ENCODE measurements around the gene FYN. TPM values are rescaled to one million over a fixed set of nuclear protein-coding genes. Genes with fewer than 3 reads are reported as not detected.

The FYN gene
- total RNA-seq, 4 donors from 2014 or later, result 108 to 281 (median 186) TPM

DNA sequence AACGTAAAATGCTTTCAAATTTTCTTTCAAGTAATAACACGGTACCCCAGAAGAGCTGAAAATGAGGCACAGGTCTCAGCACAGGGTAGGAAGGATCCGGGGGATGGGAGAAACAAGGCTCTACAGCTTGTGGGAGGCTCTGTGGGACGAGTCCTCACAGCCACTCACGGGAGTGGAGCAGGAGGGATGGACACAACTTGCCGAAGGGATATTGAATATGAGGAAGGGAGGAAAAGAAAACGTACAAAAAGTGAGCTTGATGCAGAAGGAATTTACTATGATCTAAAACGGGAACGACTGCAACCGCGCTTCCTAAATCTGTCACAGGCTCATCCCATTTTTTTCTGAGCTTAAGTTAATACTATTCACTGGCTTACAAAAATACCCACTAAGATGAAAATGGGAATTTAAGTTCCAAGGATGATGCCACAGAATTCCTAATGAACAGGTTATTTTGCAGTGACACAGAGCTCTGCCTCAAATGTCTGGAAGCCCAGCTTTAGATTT lies 72.9 kb downstream of the FYN start:
- DNase-seq (ENCODE audit: low spot score) (no peak), ATAC-seq (ENCODE audit: low FRiP score) (peak; percentile 57)
- TF ChIP-seq, protein P1, sequence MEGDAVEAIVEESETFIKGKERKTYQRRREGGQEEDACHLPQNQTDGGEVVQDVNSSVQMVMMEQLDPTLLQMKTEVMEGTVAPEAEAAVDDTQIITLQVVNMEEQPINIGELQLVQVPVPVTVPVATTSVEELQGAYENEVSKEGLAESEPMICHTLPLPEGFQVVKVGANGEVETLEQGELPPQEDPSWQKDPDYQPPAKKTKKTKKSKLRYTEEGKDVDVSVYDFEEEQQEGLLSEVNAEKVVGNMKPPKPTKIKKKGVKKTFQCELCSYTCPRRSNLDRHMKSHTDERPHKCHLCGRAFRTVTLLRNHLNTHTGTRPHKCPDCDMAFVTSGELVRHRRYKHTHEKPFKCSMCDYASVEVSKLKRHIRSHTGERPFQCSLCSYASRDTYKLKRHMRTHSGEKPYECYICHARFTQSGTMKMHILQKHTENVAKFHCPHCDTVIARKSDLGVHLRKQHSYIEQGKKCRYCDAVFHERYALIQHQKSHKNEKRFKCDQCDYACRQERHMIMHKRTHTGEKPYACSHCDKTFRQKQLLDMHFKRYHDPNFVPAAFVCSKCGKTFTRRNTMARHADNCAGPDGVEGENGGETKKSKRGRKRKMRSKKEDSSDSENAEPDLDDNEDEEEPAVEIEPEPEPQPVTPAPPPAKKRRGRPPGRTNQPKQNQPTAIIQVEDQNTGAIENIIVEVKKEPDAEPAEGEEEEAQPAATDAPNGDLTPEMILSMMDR (IDR thresholded peaks at IDR 0.05), result no peak

DNA sequence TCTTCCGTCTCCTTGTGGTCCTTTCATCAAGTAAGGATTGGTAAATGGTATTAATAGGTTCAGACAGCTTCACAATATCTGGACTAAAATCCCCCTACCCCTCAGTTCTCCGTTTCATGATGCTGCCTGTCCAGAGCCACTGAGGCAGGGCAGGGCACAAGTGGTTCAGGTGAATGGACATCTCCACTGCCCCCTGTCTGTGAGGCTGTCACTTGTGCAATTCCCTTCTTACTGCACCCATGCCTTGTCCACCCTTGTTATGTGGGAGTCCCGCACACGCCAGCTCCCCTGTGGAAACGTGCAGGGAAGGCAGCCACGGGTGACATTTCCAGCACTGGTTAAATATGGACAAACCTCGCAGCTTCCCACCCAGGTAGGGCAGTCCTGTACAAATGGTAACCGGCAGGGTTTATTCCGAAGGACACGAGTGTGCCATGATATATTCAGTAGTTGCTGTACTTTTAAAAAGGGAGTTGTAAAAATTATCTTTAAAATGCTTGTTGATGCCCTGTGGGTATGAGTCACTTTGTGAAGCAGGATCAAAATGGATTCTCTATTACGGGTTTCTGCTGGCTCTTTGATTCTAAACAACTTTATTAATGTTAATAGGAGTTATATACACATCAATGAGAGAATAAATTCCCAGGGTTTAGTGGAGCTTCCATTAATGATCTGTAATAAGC lies 73.5 kb downstream of the FYN start:
- ATAC-seq (ENCODE audit: low FRiP score), result peak; percentile 39
- DNase-seq (ENCODE audit: low spot score), result no peak
- TF ChIP-seq, protein P1 (IDR thresholded peaks at IDR 0.05), result no peak

DNA sequence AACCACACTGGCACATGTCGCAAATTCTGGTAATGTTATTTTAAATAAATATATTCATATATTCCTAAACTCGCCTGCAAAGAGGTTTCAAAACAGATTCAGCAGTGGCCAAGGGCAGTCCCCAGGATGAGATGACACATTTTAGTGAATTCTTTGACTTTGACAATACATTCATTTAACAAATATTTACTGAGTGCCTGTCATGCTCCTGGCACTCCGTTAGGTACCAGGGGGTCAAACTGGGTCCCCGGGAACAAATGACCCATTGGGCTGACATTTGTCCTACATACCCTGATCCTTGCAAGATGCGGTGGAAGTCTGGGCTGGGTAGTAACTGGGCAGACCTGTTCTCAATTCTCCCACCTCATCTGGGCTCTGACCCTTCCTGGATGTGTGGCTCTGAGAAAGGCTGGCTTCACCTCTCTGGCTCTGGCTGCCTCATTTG lies 74.9 kb downstream of the FYN start:
- ATAC-seq (ENCODE audit: low FRiP score) (no peak), DNase-seq (ENCODE audit: low spot score) (no peak)
- TF ChIP-seq, protein P1 (IDR thresholded peaks at IDR 0.05), result no peak

DNA sequence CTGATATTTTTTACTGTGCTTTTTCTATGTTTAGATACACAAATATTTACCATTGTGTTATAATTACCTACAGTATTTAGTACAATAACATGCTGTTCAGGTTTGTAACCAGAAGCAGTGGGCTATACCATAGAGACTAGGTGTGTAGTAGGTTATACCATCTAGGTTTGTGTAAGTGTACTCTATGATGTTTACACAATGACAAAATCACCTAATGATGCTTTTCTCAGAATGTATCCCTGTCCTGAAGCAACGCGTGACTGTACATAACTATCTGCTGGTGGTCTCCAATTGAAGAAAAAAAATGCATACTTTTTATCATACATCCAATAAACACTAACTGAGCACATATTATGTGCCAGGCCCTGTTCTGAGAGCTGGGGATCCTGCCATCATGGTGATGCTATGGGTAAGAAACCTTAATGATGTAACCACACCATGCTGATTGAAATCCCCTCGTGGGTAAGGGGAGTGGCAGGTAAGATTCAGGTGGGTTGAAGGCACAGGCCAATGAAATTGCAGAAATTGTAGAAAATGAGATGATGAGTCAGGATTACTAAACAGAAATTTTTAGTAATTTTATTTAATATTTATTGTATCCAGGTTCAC lies 76.8 kb downstream of the FYN start:
- ATAC-seq (ENCODE audit: low FRiP score), result no peak
- TF ChIP-seq, protein P1 (IDR thresholded peaks at IDR 0.05), result no peak
- DNase-seq (ENCODE audit: low spot score), result no peak

DNA sequence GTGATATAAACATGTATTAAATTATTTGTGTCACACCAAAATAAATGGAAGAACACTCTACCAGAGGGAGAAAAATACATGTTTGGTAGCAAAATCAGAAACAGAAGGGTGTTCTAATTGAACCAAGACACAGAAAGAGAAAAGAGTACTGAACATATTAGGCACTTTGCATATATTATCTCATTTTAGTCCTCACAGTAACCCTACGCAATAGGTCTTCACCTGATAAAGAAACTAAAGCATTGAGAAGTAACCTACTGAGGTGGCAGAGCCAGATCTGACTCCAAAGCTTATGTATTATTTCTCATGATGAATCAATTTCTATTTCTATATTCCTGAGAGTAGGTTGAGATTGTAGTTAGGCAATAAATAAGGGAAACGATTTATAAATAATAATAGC lies 77.7 kb downstream of the FYN start:
- DNase-seq (ENCODE audit: low spot score) (no peak), ATAC-seq (ENCODE audit: low FRiP score) (no peak)
- TF ChIP-seq, protein P1 (IDR thresholded peaks at IDR 0.05), result no peak

DNA sequence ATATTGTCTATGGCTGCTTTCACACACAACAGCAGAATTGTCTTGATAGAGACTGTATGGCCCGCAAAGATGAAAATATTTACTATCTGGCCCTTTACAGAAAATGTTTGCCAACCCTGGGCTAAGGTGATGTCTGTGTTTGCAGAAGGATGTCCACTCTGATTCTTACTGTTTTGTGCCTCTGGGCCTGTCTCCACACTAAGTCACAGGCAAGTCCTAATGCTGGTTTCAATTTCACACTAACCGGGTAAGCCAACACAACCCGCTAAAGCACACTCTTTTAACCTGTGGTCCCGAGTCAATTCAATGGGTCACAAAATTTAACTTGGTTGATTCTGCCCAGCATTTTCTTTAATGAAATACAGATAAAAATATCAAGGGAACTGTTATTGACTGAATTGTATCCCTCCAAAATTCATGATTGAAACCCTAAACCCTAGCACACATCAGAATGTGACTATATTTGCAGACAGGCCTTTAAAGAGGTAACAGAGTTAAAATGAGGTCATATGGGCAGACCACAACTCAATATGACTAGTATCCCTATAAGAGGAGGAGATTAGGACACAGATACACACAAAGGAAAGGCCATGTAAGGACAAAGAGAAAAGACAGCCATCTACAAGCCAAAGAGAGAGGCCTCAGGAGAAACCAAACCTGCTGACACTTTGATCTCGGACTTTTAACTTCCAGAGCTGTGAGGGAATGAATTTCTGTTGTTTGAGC lies 78.4 kb downstream of the FYN start:
- no peak for DNase-seq (ENCODE audit: low spot score)
- ATAC-seq (ENCODE audit: low FRiP score), result no peak
- TF ChIP-seq, protein P1 (IDR thresholded peaks at IDR 0.05), result no peak
